Right lobe of liver (tissue), 4 donors: ENCODE measurements around the gene PLEKHG4B.

Experiments
- CTCF ChIP-seq, 4 donors: fragments of 200-600 bp in 3 of 4; fragments of 450-650 bp in 1 of 4; IDR thresholded peaks; one replicate each; pipeline versions ENCODE4 v1.5.1 to v1.8.0; 2016 to 2022; ENCODE audit warnings: antibody characterized with exemption in 4 of 4, mild to moderate bottlenecking in 2 of 4
- POLR2A ChIP-seq: fragments of 450-650 bp; IDR thresholded peaks from one replicate; pipeline ENCODE4 v1.6.1; 2017; ENCODE audit warnings: antibody characterized with exemption, mild to moderate bottlenecking
- donor health status: DM: no; HTN: no; CAD: no.
- donor health status: DM: no; HTN: no; CAD: no.
- donor health status: DM: no; HTN: yes; CAD: no.

GRCh38 chr5:145585-146323 lies 53.8 kb downstream of the PLEKHG4B start:
- TF ChIP-seq CTCF (IDR thresholded peaks at IDR 0.05): no peak
- no peak for TF ChIP-seq POLR2A
